GM13976 (cell line): ENCODE data around the gene MEIS1.

Experiments used
- DNase-seq: peaks from one replicate; pipeline ENCODE4 v3.0.0; 2012; ENCODE audit warnings: low spot score
- CTCF ChIP-seq: IDR thresholded peaks from 2 replicates; pipeline ENCODE4 v1.5.1; 2012; ENCODE audit warnings: borderline replicate concordance, mild to moderate bottlenecking; ENCODE audit not compliant: insufficient read depth; ENCODE audit errors: extremely low read depth, missing control alignments, control extremely low read depth
- in situ Hi-C: fragments of 300-500 bp; cut with MboI; formaldehyde crosslinking; loops from one replicate; pipeline ENCODE4 v1.12.0; 2022; ENCODE audit warnings: low sequenced_read_pairs, mixed read lengths, inconsistent platforms; ENCODE audit not compliant: unreplicated experiment

Gene MEIS1

GRCh38 chr2:66431846-66432587 is 2.9 kb upstream of the MEIS1 start:
- DNase-seq, result no peak
- no peak for TF ChIP-seq CTCF
- in situ Hi-C loops, result loop anchor here (25.0 kb wide), 1 partner anchor 795 kb away; no protein-coding TSS in a partner anchor

DNA sequence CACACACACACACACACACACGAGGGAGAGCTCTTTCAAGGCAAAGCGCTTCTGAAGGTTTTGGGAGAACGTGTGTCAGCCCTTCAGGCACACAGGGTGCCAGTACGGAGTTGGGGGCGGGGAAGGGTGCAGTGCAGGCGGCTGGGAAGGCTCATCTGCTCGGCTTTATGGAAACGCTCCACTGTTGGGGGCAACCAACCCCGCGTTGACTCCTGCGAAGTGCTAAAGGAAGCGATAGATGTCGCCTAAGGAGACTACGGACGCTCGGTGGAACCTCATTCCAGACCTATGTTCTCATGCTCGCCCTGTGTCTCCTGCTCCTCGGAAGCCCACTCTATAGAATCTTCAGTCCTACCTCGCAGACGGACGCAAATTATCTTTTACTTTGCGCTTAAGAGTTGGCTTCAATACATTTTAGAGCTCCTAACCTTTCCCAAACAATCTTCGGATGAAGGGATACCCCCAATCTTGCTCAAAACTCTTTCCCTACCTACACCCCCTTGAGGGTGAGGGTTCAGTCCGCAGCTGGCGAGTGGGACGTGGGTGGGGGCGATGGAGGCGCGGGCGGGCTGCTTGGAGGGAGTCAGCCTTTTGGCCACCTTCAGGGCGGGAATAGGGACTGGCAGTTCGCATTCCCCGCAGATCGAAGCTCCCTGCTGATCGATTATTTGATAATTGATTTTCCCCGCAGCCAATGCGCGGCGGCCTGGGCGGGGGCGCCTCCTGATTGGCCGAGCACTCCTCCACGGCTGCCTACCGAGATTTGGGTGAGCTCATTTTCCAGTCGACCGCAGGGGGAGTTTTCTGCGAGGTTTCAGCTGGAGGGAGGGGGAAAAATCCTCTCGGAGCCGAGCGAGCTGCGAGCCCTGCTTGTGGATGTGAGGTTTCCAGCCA is 1.9 kb upstream of the MEIS1 start:
- no peak for DNase-seq
- TF ChIP-seq CTCF, result no peak
- in situ Hi-C loops, result loop anchor here (25.0 kb wide), 1 partner anchor 796 kb away; no protein-coding TSS in a partner anchor

GRCh38 chr2:66433695-66433944 is 1.3 kb upstream of the MEIS1 start:
- no peak for TF ChIP-seq CTCF
- in situ Hi-C loops, result loop anchor here (25.0 kb wide), 1 partner anchor 796 kb away; no protein-coding TSS in a partner anchor
- no peak for DNase-seq

- no peak for TF ChIP-seq CTCF
- in situ Hi-C loops, result loop anchor here (25.0 kb wide), 1 partner anchor 797 kb away; no protein-coding TSS in a partner anchor
- no peak for DNase-seq
Observed at GRCh38 chr2:66433945-66434678, 813 bp upstream of the MEIS1 start.

DNA sequence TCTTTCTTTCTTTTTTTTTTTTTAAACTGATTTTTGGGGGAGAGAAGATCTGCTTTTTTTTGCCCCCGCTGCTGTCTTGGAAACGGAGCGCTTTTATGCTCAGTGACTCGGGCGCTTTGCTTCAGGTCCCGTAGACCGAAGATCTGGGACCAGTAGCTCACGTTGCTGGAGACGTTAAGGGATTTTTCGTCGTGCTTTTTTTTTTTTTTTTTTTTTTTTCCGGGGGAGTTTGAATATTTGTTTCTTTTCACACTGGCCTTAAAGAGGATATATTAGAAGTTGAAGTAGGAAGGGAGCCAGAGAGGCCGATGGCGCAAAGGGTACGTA is 587 bp downstream of the MEIS1 start:
- in situ Hi-C loops, result loop anchor here (25.0 kb wide), 1 partner anchor 798 kb away; no protein-coding TSS in a partner anchor
- no peak for DNase-seq
- no peak for TF ChIP-seq CTCF

- no peak for TF ChIP-seq CTCF
- in situ Hi-C loops, result loop anchor here (25.0 kb wide), 1 partner anchor 799 kb away; no protein-coding TSS in a partner anchor
- no peak for DNase-seq
Observed at GRCh38 chr2:66435963-66436362, 1.0 kb downstream of the MEIS1 start.
